Measurements from ENCODE around the gene EVX1.

DNA sequence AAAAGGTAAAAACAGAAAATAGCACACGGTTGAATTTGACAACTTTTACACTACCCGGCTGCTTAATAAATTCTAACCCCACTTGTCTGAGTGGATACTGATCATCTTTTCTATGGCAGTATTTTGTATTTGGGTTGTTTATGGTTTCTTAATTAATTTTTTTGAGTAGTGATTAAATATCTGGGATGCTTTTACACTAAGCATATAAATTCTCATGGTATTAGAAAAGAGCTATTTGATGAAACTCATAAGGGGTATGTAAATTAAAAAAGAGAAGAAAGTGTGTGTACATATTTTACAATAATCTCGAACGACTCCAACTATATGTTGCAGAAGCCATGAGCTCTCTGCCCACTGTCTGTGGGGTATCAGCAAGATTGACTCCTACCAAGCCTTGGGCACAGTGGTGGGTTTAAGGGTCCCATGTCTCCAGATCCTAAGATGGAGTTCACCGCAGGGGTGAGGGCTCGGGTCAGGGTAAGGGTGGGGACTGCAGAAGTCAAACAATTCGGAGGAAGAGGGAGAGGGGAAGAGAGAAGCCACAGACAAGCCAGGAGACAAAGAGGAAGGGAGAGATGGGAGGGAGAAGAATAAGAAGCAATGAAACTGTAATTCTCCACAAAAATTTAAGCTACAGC is 35.1 kb upstream of the EVX1 start:
- TF ChIP-seq, protein P1, sequence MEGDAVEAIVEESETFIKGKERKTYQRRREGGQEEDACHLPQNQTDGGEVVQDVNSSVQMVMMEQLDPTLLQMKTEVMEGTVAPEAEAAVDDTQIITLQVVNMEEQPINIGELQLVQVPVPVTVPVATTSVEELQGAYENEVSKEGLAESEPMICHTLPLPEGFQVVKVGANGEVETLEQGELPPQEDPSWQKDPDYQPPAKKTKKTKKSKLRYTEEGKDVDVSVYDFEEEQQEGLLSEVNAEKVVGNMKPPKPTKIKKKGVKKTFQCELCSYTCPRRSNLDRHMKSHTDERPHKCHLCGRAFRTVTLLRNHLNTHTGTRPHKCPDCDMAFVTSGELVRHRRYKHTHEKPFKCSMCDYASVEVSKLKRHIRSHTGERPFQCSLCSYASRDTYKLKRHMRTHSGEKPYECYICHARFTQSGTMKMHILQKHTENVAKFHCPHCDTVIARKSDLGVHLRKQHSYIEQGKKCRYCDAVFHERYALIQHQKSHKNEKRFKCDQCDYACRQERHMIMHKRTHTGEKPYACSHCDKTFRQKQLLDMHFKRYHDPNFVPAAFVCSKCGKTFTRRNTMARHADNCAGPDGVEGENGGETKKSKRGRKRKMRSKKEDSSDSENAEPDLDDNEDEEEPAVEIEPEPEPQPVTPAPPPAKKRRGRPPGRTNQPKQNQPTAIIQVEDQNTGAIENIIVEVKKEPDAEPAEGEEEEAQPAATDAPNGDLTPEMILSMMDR (IDR thresholded peaks at IDR 0.05; ENCODE audit: insufficient read depth, low read length, poor library complexity, severe bottlenecking) = no peak
- TF ChIP-seq EZH2phosphoT487 (conservative IDR thresholded peaks at IDR 0.05; ENCODE audit: low read length) = no peak
